HG03139 (cell line): ENCODE results near the gene COMMD1.
"Not testable (repeated sequence)": the region's sequence is repeated elsewhere in the genome, so short reads cannot be mapped to it uniquely, and the experiment has no call there.

Experiments
- ATAC-seq: cut with Tn5 transposase; IDR thresholded peaks from one replicate; pipeline ENCODE4 v1.9.1; 2021; ENCODE audit not compliant: unreplicated experiment

The COMMD1 gene

DNA sequence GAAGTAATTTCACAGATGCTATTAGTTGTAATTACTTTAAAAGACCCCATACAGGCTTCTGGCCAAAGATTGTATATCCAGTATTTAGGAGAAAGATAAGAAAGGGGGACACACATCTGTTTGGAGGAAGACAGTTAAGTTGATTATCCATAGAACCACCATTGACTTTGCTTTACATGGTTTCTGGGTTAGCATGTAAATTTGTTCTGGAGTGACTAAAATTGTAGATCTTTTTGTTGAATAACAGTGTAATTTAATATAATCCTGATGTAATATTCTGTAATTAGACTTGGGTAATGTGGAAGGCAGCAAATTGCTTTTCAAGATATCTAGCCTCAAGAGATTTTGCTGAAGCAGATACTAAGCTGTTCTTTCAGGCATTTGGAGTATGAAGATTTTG, 17.2 kb downstream of the COMMD1 start:
- no peak for ATAC-seq

DNA sequence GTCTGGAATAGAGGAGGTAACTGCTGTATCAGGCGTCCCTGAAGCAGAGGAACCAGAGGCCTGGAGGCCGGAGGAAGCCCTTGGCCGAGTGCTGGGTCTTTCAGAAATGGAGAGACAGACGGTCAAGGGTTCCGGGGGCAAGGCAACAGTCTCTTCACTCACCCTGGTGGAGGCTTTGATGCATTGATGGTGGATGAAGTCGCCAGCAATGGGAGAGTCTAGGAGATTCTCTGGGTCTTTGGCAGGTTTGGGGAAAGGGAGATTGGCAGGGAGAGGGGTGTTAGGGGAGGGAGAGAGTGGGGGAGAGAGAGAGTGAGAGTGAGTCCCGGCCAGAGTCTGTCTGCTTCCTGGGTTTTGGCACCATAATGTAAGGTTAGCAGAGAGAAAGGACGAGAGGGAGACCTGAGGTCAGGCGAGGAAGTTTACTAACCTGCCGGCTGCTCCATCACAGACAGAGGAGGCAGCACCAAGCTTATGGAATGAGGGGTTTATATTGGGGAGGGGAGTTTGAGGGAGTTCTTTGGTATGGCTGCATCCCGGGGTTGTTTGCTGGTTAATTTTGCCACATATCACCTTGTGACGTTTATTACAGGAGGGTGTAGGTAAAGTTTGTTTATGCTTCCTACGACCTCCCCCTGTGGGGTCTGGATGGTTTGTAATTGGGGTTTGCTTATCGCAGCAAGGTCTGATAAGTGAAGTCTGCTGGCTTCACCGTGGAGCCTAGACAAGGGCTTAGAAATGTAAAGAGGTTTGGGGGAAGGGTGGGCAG, 19.6 kb downstream of the COMMD1 start:
- no peak for ATAC-seq

DNA sequence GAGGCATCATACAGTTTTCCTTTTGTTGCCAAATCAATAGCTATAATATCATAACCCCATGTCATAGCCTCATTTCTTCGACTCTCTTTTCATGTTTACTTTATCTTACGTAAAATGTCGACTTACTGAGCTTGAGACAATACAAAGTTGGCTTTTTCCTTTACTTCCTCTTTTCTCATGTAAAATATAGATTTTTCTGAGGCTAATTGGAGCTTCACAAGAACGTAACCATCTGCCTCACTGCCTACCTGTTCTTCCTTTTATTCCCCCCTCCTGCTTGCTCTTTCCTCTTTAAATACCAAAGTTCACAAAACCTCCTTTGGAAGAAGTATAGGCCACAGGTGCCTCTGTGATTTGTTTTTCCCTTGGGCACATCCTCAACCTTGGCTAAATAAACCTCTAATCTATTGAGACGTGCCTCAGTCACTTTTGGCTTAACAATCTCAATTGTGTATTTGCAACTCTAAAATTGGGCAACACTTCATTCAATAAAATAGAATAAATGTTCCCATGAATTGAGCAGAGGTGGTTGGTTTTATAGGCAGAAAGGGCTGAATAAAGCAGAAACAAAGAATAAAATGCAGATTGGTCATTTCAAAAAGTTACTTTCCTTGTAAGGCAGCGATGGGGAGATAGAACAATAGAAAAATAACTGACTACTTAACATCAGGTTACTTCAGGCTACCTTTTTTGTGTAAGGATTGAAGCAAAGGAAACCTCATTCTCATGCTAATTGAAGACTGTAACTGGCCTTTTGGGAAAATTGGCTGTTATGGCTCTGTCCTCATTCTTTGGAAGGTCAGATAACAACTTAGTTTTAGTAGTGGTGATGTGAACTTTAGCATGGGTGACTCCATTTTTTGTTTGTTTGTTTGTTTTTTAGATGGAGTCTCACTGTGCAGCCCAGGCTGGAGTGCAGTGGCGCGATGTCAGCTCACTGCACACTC, 21.3 kb downstream of the COMMD1 start:
- ATAC-seq, result no peak

DNA sequence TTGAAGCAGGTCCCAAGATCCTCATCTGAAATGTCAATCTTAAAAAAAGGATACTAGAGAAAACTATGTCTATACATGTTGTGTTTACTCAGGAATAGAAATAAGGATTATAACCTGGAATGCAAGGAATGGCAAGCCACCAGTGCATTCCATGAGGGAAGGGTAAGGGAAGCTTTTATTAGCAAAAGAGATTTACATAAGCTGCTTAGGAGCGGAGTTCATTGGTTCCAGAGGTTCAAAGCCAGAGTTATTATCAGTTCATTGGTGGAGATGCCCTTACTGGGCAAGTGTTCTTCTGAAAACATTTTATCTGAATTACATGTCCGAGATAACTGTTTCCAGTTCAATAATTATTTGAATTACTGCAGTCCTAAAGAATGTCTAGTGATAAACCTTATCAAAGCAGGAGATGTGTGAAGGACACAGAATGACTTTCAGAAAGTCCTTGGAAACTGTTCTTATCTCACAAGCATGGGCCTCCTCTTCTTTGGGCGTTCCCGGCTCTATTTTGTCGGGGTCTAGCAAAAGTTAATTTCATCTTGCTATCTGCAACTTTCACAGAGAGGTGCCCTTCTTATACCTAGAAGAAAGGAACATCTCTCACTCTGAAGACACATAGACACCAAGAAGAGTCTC, 23.5 kb downstream of the COMMD1 start:
- ATAC-seq, result no peak

DNA sequence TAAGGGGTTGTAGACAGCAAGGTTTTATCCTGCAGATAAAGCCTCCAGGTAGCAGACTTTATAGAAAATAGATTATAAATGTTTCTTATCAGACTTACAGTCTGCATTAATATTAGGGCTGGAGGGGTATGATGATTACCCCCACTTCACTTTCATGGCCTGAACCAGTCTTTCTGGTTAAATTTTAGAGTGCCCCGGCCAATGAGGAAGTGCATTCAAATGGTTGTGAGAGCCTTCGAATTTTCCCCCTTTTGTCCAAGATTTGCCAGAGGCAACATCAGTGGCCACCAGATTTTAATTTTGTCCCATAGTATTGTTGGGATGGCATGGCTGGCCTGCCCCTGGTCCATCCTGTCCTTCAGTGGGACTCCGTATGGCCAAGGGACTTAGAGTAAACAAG, 31.6 kb downstream of the COMMD1 start:
- ATAC-seq, result no peak

DNA sequence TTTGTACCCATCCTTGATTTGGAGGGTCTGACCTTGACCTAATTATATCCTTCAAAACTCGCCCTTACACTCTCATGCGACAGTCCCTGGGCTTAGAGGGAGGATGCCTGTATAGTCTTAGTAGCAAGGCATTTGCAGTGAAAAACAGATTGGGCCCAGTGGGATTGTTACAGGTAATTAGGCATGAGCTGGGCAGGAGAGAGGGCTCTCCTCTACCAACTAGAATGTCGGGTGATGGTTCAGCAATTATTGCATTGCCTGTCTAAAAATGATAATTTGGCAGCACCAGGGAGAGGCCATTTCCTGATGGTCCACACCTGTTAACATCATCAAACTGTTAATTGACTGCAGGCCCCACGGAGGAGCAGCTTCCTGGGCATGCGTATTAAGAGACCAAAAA, 32.4 kb downstream of the COMMD1 start:
- ATAC-seq, result no peak

DNA sequence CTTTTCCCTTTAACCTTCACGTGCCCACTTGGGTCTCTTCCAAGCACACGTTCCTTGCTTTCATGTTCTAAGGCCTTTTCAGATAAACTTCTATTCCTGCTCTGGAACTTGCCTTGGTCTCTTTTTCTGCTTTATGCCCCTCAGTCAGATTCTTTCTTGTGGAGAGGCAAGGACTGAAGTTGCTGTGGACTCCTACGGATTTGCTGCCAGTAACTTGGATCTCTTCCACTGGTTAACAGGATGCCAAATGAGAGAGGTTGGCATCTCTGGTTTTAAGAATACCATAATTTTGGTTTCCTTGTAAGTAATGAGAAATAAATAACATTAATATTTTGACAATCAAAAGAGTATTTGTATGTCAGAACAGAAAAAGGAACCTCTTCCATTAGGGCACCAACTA, 33.0 kb downstream of the COMMD1 start:
- ATAC-seq, result no peak

DNA sequence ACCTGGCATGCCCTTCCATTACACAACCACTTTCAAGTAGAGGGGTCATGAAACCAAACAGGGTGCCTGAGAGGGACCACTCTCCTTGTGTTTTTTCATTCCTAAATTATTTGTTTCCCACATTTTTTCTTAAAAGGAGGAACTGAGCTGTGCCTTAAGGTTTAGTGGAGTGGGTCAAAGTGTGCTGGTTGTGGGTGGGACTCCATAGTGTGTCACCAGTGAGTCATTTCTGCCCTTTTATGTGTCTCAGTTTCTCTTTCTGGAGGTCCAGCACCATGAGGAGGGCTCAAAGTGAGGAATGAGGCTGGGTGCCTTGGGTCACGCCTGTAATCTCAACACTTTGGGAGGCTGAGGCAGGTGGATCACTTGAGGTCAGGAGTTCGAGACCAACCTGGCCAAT, 37.8 kb downstream of the COMMD1 start:
- ATAC-seq, result no peak

DNA sequence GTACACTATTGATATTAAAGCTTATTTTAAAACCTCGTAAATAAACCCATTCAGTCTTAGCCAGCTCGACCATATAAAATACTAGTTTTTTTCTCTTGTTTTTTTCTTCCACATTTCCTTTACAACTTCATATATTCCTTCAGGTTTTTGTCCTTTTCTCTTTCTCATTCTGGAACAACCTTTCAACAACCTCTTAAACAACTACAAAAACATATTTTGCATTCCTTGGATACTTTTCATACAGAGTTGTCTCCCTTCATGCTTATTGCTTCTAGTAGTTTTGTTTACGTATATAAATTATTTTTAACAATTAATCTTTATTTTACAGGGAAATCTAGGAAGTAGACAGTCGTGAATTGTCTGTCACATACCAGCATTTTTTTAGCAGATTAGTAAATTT, 41.2 kb downstream of the COMMD1 start:
- no peak for ATAC-seq

DNA sequence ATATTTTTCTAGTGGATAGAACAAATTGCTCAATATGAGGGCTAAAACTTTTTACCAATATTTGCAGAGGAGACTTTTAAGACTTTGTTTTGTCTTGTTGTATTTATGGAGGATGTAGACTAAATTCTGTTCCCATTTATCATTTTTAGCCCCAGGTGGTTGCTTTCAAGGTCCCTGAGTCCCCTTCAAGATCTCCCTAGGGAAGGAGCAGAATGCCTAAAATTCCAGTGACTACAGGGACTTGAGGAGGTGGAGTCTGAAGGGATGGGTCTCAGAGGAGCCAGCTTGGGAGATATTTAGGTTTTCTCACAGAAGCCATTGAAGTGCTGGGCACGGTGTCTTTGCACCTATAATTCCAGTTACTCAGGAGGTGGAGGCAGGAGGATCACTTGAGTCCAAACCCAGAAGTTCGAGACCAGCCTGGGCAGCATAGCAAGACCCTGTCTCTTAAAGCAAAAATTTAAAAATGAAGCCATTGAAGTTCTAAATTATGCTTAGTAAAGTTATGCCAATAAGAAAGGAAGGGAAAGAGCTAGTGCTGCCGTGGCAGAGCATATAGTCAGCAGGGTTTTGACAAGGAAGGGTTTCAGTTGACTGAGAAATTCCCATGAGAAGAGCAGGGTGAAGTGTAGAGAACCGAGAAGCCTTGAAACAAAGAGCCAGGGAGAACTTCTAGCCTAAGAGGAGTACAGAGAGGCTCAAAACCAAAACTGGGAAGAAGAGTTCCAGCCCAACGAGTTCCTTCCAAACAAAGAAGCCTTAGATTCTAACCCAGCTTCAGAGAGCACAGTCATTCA, 43.4 kb downstream of the COMMD1 start:
- no peak for ATAC-seq

DNA sequence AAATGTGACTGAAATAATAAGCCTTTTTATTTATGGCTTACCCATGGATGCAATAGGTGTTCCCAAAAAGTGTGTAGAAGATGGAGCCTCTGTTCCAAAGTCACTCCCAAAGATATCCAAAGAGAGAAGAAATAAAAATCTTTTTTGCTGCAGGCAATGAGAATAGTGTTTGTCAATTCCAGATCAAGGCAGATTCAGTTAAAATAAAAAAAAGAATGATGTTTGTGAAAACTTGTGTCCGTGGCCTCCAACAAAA, 43.9 kb downstream of the COMMD1 start:
- no peak for ATAC-seq

DNA sequence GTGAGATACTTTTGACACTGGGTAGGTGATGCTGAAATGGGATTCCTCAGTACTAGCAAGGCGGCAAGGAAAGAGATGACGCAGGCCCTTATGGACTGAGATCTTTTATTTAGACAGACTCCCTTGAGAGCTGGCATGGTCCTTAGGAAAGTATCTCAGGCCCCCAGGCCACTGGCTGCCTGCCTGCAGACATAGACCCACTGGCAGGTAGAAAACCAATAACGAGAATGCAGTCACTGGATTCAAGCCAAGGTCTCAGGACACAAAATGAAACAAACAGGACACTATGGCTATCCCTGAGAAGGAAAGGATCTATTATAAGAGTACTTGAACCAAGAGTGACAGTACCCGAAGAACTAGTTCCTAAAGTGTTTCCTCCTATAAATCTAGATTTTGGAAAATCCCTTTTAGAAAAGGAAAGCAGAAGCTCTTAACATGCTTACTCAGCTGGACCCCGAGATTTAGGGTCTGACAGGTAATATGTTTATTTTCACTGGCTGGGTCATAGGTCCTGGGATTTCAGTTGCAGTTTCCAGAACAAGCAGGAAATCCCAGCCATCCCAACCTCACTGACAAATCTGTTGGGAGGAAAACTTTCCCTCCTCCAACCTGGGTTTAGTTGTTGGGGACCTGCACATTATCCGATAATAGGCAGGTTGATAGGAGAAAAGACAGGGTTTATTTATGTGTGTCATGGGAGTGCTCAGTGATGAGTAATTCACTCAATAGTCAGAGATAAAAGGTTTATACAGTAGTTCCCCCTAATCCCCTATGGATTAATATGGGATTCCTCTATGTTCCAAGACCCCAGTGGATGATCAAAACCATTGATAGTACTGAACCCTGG, 44.5 kb downstream of the COMMD1 start:
- ATAC-seq, result no peak

DNA sequence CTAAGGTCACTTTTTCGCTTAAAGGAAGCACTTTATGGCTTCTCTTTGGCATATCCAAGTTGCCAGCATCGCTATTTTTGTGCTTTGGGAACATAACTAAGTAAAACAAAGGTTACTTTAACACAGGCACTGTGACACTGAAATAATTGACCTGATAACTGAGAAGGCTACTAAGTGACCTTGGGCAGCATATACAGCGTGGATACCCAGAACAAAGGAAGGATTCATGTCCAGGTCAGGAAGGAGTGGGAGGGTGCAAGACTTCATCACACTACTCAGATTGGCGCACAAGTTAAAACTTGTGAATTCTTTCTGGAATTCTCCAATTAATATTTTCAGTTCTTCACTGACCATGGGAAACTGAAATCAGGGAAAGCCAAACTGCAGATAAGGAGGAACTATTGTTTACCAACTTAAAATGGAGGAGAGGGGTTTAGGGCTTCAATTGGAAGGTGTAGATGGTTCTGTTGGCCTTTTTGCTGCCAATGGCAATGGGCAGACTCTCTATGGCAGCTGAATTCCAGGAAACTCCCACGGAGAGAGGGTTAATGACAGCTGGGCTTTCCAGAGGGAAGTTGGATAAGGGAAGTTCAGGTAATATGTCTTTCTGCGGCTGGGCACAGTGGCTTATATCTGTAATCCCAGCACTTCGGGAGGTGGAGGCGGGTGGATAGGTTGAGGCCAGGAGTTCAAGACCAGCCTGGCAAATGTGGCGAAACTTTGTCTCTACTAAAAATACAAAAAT, 45.3 kb downstream of the COMMD1 start:
- no peak for ATAC-seq

DNA sequence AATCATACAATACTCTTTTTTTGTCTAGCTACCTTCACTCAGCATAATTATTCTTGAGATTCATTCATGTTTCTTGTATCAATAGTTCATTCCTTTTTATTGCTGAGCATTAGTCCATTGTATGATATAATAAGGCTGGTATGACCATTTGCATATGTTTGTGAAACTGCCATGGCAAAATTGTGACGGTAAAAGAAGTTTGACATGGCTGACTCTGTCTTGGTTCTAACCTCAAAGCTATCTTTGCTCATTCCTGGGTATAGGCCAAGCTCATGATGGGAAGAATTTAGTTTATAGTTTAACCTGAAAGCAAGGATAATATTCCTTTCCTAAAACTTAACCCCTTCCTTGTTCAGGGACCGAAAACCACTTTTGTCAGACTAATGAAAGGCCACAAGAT, 46.4 kb downstream of the COMMD1 start:
- no peak for ATAC-seq

DNA sequence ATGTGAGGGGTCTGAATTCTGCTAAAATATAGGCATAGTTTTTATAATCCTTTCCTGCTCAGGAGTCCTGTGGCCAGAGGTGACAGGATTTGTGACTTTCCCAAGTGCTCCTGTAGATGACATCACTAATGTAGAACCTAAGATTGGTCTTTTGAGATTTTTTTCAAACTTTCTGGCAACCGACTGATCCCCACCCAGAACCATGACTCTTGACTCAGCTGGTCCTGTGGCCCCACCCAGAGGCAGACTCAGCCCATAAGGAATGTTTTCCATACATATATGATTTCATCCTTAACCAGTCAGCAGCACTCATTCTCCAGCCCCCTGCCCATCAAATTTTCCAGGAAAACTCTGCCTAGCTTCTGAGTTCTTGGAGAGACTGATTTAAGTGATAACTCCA, 46.8 kb downstream of the COMMD1 start:
- ATAC-seq, result no peak

DNA sequence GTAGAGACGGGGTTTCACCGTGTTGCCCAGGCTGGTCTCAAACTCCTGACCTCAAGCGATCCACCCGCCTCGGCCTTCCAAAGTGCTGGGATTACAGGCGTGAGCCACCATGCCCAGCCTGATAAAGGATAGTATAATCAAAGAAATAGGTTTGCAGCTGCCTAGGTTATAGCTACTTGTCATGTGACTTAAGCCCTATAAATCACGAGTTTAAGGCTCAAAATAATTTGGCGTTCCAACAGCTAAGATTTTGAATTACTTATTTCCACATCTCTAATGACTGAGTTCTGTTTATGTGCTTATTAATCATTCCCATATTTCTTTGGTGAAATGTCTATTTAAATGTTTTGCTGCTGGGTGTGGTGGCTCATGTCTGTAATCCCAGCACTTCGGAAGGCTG, 49.4 kb downstream of the COMMD1 start:
- not testable (repeated sequence) for ATAC-seq

DNA sequence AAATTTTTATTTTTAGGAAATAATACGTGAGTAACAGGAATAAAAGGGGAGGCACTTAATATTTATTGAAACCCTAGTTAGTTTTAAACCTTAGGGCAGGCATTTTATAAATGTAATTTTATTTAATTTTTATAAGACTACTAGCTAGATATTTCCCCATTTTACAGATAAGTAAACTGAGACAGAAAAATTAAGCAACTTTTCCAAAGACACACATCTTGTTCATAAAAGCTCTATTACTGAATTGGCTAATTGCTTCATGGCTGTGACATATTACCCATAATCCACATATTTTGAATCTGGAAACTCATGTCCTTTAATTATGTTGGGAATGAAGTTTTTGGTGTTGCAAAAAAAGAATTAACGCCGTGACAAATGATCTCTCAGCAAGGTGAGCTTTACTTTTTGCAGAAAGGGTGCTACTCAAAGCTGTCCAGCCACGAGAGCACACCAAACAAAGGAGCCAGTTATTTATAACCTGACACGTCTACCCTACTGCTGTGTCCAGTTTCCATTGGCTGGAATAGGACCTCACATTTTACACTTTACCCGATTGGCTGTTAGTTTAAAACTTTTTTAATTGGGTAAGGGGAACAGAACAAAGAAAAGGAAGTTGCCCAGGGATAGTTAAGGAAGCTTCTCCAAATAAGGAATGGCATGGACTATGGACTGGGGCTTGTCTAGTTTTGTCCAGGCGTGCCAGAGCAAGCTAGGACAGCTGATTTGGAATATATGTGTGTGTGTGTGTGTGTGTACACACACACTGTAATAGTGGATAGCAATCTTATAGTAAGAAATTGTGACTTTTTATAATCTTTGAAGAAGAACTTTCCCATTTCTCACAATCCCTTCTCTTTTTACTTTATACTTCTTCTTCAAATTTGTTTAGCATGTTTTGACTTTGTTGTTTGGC, 54.2 kb downstream of the COMMD1 start:
- no peak for ATAC-seq

DNA sequence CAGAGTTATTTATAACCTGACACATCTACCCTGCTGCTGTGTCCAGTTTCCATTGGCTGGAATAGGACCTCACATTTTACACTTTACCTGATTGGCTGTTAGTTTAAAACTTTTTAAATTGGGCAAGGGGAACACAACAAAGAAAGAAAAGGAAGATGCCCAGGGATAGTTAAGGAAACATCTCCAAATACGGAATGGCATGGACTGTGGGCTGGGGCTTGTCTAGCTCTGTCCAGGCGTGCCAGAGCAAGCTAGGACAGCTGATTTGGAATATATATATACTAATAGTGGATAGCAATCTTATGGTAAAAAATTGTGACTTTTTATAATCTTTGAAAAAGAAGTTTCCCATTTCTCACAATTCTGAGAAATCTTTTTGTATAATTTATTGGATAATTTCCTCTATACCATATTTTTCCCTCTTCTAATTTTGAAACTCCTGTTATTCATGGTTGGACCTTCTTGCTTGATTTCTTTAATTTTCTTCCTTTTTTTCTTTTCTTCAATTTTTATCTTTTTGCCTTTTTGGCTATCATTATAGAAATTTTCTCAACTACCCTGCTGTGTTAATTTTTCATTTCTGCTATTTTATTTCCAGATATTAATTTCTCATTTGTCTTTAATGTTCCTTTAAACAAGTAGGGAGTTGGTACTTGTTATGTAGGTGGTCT, 55.9 kb downstream of the COMMD1 start:
- no peak for ATAC-seq
